GM12878 (cell line): ENCODE data around the gene PHLDB3. TPM values are rescaled to one million over a fixed set of nuclear protein-coding genes. Genes with fewer than 3 reads are reported as not detected.
A peak's percentile ranks its signal among the peaks of the same experiment; 100 is the strongest.

Source experiments
- BMI1 ChIP-seq: fragments of 450-650 bp; IDR thresholded peaks from 2 replicates; pipeline ENCODE4 v1.6.1; 2016; ENCODE audit warnings: mild to moderate bottlenecking, moderate library complexity, borderline replicate concordance
- CTCF ChIP-seq, 3 experiments: IDR thresholded peaks in 2 of 3; conservative IDR thresholded peaks in 1 of 3; 2 replicates each; pipeline ENCODE4 v1.5.1; 2011; ENCODE audit warnings: low read depth in 3 of 3, low read length in 3 of 3, mild to moderate bottlenecking in 3 of 3, control low read depth in 2 of 3, moderate library complexity in 2 of 3, inconsistent platforms in 1 of 3, mixed read lengths in 1 of 3; ENCODE audit not compliant: control insufficient read depth in 2 of 3, insufficient read depth in 1 of 3; ENCODE audit errors: extremely low read depth in 1 of 3
- IKZF1 ChIP-seq: fragments of 450-650 bp; conservative IDR thresholded peaks from 2 replicates; pipeline ENCODE4 v1.6.1; 2017; ENCODE audit warnings: antibody characterized with exemption, mild to moderate bottlenecking
- POLR2A ChIP-seq: IDR thresholded peaks from 2 replicates; pipeline ENCODE4 v1.6.1; 2011; ENCODE audit warnings: low read depth, mild to moderate bottlenecking, low read length
- RB1 ChIP-seq: fragments of 450-650 bp; formaldehyde crosslinking; IDR thresholded peaks from 2 replicates; pipeline ENCODE4 v1.6.1; 2017; ENCODE audit warnings: mild to moderate bottlenecking, borderline replicate concordance
- SMARCA5 ChIP-seq: fragments of 450-650 bp; IDR thresholded peaks from 2 replicates; pipeline ENCODE4 v1.6.1; 2017; ENCODE audit warnings: mild to moderate bottlenecking
- ZNF592 ChIP-seq: fragments of 450-650 bp; IDR thresholded peaks from 2 replicates; pipeline ENCODE4 v1.6.1; 2017; ENCODE audit warnings: mild to moderate bottlenecking, moderate library complexity
- polyA plus RNA-seq, 11 experiments: library from polyadenylated mRNA; depleted of rRNA in 4 of 11; unstranded in 6 of 11; stranded (reverse) in 5 of 11; fragments of >200 nt; fragmentation: Nextera tagmentation in 4 of 11; fragmentation: Illumina TruSeq in 1 of 11; extraction: Ambion mirVana in 4 of 11; extraction: Trizol in 1 of 11; gene quantifications; 1 replicate in 1 of 11; 2 replicates in 10 of 11; pipeline versions ENCODE4 v1.2.1 to v1.2.3, GENCODE V29; 2011 to 2016; ENCODE audit warnings: inconsistent platforms in 2 of 11, missing spikeins in 2 of 11, low read depth in 1 of 11
- total RNA-seq, 4 experiments: library from RNA; depleted of rRNA in 3 of 4; stranded (reverse); fragments of >200 nt in 3 of 4; fragmentation: Illumina TruSeq in 1 of 4; extraction: Trizol in 1 of 4; gene quantifications; 2 replicates each; pipeline versions ENCODE4 v1.2.1 to v1.2.3, GENCODE V29; 2013 to 2021
- TF ChIP-seq, protein P1 (sequence below): fragments of 450-650 bp; IDR thresholded peaks from 2 replicates; pipeline ENCODE4 v1.6.1; 2018; ENCODE audit warnings: mild to moderate bottlenecking, low read depth, moderate library complexity; ENCODE audit not compliant: partially characterized antibody

PHLDB3 gene
- total and polyA plus RNA-seq, 10 of the 15 experiments (the other 5 are each of a cell fraction or from before 2014, with no cell fraction given) = 0.13 to 13.0 (median 5.5) TPM

DNA sequence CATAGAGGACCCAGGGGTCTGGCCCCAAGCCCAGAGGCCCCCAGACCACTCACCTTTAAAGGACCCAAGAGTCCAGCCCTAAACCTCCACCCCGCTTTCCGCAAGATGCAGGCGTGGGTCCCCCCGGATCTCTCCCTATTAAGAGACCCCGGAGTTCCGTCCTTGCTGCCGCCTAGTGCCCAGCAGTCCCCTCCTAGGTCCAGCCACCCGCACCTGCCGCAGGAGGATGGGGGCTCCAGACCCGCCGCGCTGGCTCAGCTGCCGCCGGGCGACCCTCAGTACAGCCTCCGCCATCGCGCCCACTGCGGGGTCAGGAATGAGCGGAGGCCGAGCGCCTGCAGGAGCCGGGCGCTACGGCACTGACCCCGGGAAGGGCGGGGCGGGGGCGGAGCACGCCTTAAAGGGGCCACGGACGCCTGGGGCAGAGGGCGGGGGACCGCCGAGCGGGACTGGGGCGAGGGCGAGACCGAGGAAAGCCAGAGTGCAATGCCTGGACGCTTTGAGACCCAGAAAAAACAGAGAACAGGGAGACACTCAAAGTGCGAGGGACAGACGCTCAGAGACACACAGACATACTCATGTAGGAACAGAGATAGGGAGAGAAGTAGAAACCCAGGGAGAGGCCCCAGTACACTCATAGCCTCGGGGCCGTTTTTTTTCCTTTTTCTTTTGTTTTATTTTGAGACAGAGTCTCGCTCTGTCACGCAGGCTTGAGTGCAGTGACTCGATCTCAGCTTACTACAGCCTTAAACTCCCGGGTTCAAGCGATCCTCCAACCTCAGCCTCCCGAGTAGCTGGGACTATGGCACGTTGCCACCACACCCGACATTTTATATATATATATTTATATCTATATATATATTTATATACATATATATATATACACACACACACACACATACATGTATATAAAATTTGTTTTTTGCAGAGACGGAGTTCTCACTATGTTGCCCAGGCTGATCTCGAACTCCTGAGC is 22.6 kb upstream of the PHLDB3 start, which contains the start of gene ETHE1 (continued):
- no peak for TF ChIP-seq ZNF592
- TF ChIP-seq, protein P1, sequence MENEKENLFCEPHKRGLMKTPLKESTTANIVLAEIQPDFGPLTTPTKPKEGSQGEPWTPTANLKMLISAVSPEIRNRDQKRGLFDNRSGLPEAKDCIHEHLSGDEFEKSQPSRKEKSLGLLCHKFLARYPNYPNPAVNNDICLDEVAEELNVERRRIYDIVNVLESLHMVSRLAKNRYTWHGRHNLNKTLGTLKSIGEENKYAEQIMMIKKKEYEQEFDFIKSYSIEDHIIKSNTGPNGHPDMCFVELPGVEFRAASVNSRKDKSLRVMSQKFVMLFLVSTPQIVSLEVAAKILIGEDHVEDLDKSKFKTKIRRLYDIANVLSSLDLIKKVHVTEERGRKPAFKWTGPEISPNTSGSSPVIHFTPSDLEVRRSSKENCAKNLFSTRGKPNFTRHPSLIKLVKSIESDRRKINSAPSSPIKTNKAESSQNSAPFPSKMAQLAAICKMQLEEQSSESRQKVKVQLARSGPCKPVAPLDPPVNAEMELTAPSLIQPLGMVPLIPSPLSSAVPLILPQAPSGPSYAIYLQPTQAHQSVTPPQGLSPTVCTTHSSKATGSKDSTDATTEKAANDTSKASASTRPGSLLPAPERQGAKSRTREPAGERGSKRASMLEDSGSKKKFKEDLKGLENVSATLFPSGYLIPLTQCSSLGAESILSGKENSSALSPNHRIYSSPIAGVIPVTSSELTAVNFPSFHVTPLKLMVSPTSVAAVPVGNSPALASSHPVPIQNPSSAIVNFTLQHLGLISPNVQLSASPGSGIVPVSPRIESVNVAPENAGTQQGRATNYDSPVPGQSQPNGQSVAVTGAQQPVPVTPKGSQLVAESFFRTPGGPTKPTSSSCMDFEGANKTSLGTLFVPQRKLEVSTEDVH = no peak
- no peak for TF ChIP-seq BMI1
- TF ChIP-seq RB1 = peak; percentile 67; the same call in 1 of the 2 replicates
- peak; percentile 87 for TF ChIP-seq POLR2A
- no peak for TF ChIP-seq CTCF (IDR thresholded peaks at IDR 0.05 in 2 of 3, conservative IDR thresholded peaks at IDR 0.05 in 1 of 3; ENCODE audit: control insufficient read depth in 2 of 3, extremely low read depth in 1 of 3, insufficient read depth in 1 of 3, low read depth in 3 of 3, low read length in 3 of 3)
- peak; percentile 54 for TF ChIP-seq SMARCA5
- TF ChIP-seq IKZF1 = peak; percentile 67; the same call in 1 of the 2 replicates
